Activated CD8-positive, alpha-beta memory T cell treated with anti-CD3 and anti-CD28 coated beads, Interleukin-2, amount 50 U/mL, for 1 hour (primary cell): ENCODE data around the gene PPM1M.

ENCODE experiments used
- DNase-seq: peaks from one replicate; pipeline ENCODE4 v3.0.0-alpha.2; 2020; ENCODE audit errors: extremely low read depth

PPM1M gene

DNA sequence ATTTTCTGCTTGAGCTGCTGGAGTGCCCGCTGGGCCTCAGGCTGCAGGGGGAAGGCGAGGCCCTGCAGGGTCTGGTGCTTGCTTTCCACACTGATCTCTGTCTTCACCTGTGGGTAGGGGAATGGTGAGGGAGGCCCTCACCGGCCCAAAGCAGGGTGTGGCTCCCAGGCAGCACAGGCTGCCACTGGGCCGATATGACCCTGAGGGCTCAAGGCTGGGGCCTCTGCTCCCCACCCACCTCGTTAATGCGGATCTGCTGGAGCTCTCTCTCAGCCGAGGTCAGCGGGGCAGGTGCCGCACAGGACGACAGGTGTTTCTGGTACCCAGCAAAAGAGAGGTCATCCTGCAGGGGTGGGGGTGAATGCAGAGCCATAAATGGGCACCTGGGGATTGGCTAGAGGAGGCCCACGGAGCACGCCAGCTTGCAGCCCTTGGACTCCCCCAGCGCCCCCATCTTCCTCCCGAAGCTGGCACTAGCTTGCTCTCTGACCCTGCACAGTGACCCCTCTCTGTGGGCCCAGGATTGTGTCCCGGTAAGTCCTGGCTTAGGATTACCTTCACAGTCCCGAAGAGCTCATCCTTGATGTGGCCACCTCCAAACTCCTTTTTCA lies 14.6 kb upstream of the PPM1M start:
- DNase-seq = no peak

DNA sequence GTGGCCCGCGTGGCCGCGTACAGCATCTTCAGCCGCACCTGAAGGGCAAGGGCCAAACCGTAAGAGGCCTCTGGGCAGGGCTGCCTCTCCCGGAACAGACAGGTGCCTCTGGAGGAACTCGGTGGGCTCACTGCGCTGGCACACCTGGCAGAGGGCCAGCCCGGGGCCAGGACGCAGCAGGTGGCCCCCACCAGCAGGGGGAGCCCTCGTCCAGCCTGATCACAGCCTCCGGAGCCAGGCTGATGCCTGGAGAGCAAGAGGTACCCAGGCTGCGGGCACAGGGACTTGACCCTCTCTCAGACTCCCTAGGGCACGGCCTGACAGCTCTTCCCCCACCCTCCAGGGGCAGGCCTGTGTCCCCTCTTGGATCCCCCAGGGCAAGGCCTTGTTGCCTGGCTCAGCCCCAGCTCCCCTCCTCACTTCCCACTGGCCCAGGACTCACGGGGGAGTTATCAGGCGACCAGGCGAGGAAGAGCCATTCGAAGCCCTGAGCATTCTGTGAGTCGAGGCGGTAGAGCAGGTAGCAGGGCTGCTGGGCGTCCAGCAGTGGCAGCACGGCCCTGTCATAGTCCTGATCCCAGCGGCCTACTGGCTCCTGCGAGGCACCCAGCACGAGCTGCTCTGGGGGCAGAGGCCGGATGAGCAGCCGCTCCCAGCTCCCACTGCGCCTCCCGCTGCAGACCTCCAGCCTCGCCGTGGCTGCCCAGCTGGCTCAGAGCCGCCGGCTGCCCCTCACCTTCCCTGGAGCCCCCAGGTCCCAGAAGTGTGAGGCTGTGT lies 13.9 kb upstream of the PPM1M start:
- DNase-seq = peak; percentile 68

- DNase-seq = no peak
Observed at GRCh38 chr3:52232279-52233107, 13.1 kb upstream of the PPM1M start.

GRCh38 chr3:52233108-52233591 lies 12.4 kb upstream of the PPM1M start:
- DNase-seq = no peak

DNA sequence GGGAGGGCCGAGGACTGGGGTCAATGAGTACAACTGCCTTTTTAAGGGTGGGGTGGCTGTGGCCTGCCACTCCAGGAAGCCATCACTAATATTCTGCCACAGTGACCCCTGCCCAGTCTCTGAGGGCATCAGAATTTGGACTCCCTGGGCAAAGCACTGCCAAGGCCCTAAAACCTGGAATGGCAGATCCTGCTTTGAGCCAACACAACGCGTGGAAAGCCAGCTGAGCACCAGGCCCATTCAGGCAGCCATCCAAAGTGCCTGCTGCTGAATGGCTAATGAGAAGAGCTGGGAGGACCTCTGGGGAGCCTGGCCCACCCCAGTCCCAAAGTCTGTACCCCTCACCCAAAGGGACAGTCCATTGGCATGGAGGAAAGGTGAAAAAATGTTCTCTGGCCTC lies 11.6 kb upstream of the PPM1M start:
- DNase-seq = no peak

DNA sequence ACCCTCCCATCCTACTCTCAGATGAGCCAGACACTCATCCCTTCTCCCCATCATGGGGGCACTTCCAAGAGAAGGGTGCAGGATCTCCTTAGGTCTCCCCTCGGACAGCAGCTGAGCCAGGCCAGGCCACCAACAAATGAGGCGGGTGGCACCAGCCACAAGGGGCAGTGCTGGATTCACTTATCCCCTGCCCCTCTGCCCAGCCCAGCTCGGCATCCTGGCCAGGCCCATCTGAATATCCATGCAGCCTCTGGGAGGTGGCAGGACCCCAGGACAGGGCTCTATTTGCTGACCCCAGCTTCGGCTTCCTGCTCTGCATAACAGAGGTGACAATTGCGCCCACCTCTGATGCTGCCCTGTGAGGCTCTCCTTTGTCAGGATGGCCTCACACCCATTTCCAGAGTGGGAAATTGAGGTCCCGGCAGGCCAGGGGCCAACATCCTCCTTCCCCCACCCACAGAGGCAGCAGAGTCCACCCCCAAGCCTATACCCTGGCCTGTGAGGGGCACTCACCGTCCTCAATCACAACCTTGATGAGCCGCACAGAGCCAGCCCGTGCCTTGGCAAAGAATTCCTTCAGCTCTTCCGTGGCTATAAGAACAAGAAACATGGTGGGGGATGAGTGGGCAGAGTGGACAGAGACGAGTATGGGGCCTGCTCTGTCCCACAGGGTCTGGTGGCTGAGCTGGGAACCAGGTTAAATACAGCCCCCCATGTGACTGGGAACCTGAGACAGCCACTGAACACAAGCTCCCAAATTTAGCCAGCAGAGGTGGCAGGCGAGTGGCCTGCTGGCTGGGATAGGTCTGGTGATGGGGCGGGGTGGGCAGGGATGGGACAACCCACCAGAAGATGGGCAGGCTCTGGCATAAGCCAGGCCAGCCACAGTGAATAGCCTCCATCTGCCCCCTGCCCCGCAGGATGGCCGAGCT lies 10.8 kb upstream of the PPM1M start:
- DNase-seq = no peak

DNA sequence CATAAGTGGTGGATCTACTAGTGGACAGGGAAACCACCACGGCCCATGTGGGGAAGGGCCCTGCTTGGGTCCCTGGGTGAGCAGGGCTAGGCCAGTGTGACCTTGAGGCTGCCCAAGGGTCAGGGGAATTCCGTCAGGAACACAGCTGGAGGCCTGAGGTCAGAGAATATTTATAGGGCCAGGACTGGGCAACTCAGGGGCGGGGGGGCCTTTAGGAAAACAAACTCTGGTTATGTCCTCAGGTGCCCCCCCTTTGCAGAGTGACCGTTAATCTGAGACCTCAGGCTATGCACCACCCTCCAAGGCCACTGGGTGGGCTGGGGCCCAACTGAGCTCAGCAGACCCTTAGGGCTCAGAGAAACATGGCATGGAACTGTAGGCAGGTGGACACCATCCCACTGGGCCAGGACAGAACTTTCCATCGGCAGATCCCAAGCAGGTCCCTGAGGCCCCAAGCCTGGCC lies 9.1 kb upstream of the PPM1M start:
- no peak for DNase-seq

DNA sequence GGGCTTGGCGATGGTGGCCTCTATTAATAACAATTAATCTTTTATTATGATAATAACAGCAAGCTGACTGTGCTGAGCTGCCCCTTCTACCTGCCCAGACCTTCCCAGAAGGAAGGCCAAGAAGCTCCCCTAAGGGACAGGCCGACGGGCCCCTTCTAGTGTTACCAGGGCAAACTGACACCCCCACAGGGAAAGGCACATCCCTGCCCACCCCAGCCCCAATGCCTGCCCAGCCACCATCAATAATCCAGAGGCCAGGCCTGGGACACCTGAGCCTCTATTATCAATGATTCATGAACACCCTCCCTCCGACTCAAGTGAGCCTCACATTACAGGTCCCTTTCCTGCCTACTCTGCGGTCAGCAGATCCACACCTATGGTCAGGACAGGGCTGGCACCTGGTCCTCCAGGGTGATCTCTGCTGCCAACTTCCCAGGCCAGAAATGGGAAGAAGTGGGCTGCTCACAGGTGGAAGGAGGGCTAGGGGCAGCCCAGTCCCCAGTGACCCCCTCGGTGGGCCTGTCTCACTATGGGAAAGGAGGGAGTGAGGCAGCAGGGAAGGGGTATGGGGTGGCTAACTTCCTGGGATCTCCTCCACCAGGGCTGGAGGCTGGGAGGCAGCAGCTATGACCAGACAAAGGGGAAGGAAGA lies 8.4 kb upstream of the PPM1M start:
- no peak for DNase-seq

DNA sequence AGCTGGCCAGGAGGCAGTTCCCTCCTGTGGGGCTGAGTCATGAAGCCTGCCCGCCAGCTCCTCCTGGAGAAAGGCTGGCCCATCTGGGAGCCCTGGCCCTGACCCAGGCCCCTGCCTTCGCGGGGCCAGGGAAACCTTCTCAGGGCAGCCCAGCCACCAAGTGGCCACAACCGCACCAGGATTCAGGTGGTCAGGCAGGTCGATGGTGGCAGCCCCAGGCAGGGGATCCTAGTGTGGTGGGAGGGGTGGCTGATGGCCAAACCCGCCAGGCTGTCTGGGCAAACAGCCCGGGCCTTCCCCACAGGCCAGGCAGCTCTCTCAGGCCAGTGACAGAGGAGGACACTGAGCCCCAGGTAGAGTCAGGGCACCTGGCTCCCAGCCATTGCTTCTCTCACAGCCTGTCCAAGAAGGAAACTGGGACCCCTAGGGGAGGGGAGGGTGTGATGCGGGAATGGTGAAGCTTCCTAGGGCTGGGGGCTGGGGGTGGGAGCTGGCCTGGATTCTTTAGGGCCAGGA lies 7.8 kb upstream of the PPM1M start:
- DNase-seq = no peak

DNA sequence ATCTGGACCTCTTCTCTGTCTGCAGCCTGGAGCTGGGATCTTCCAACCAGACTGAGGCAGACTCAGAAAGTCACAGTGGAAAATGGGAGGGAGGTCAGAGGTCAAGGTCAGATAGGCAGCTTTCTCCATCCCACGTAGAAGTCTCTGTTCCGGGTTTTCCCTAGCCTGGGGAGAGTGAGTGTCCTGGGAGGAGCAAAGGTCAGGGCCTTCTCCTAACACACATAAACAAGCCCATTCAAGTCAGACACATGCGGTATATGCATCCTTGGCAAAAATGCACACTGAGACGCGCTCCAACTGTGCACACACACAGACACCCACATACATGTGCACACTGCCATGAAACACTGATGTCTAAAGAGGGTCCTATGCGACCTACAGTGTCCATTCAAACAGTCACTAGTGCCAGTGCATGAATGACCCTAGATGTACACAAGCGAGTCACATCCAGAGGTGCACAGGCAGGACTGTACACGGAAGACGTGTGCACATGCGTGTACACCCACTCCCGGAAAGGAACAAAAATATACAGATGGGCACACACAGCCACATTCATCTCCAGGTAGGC lies 7.3 kb upstream of the PPM1M start:
- no peak for DNase-seq

- peak; percentile 68 for DNase-seq
Observed at GRCh38 chr3:52238761-52239701, 6.5 kb upstream of the PPM1M start, which contains the start of gene TWF2. TWF2 (minus strand) TSS chr3:52239158; CDS start chr3:52239016, 142 bp downstream.

GRCh38 chr3:52240059-52240885 lies 5.3 kb upstream of the PPM1M start:
- no peak for DNase-seq

DNA sequence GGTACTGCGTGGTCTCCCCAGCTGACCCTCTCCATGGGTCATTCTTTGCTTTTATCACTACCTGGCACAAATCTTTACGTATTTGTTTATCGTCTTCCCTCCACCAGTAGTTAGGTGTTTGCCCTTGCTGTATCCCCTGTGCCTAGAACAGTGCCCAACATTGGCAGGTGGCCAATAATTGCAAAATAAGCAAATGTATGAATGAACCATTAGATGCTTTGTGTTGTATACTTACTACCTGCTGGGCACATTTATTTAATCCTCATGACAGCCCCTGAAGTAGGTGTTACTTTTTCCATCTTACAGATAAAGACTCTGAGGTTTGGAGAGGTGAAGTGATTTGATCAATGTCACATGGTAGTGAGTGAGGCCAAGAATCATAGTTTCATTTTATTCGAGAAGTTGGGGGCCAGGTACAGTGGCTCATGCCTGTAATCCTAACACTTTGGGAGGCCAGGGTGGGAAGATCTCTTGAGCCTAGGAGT lies 4.6 kb upstream of the PPM1M start:
- DNase-seq = no peak

- DNase-seq = no peak
Observed at GRCh38 chr3:52242039-52242438, 3.5 kb upstream of the PPM1M start.

DNA sequence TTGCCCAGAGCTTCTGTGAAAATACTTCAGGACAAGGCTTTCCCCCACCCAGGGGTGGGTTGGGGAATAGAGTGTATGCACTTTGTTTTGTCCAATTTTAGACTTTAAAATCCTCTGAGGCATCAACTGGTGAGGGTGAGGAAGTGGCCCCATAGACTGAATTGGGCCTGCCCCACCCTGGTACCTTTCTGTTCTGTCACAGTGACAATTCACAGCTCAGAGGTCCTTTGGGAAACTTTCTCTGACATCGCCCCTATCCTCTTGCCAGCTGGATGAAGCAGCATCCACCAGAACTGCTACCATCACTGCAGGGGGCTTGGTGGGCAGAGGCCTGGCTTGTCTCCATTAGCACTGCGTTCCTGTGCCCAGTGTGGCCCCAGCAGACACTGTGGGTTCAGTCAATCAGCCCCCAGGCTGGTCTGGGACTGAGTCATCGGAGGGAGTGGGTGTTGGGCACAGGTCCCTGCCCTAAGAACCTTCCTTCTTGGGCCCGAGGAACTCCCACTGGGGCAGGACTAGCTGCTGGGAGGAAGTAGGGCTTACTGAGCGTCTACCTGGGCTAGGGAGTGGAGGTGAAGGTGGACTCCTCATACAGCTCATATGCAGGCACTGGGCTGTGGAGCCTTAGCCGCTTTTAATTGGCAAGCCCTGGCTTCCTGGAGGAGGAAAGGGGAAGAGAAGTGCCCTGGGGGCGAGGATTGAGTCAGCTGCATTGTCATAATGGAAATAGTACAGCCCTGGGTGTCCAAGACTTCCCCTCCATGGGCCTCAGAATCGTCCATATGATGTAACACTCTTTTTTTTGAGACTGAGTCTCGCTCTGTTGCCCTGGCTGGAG lies 1.5 kb upstream of the PPM1M start:
- no peak for DNase-seq

DNA sequence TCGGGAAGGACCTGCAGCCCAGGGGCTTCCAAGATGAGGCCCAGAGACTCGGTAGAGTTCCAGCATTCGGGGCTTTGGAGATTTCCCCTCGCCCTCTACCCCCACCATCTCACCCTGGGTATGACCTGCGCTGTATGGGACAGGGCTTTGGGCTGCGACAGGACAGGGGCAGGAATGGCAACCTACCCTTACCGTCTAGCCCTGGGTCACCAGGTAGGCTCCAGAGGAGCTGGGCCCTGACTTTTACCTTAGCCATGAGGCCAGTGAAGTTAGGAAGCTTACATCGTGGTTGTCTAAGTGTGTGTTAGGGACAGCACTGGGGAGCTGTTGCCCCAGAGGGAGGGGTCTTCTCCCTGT lies 683 bp downstream of the PPM1M start:
- DNase-seq = no peak
